GM19238 (cell line): ENCODE measurements around the gene WDR3.

Experiments used
- DNase-seq: peaks from one replicate; pipeline ENCODE4 v3.0.0; 2011; ENCODE audit warnings: low spot score; ENCODE audit not compliant: insufficient read length

WDR3 gene

GRCh38 chr1:117952386-117952785, 22.8 kb downstream of the WDR3 start:
- DNase-seq = no peak

GRCh38 chr1:117959364-117959763, 29.8 kb downstream of the WDR3 start:
- DNase-seq = no peak

DNA sequence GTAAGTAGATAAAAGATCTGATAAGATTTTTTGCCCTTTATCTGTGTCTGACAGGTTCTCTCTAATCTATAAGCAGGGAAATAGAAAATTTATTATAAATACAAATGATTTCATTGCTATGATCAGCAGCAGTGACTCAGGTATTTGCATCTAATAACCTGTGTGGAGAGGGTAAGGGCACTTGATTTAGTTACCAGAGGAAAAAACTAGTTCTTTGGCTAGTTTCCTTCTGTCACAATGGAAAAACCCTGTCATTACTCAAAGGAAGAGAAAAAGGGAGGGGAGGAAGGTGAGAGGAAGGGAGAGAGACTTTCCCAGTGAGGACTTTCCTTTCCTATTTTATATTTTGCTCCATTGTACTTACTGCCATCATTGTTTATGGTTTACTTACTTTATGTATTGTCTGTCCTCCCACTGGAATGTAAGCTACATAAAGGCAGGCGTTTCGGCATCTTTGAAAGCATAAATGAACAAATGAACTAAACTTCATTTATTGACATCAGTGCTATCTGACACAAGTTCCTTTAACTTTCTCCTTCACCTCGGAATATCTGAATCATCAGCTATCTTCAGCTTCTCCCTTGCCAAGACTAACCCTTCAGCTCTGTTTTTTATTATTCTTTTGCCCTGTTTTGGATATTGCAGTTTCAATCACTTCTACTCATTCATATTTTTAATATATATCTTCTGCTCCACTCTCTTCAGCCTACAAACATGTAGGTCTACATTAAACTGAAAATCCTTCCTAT, 34.9 kb downstream of the WDR3 start:
- DNase-seq = no peak

GRCh38 chr1:117967477-117967876, 37.9 kb downstream of the WDR3 start:
- DNase-seq = no peak

DNA sequence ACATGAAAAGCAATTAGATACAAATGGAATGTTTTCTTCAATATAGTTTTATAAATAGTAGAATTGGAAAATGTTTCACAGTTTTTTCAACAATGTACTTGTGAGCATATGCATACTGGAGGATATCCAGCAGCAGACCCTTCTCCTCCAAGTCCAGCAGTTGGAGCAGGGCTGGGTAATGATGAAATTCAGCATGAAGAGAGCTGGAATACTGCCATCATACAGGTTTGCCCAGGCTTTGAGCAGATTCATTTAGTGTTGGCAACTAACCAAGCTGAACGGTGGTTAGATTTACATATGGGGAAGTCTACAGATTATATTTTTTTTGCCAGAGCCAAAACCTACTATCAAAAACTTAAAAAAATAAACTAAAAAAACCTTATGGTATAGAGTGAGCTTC, 38.3 kb downstream of the WDR3 start:
- no peak for DNase-seq

GRCh38 chr1:117970252-117970651, 40.7 kb downstream of the WDR3 start:
- no peak for DNase-seq

DNA sequence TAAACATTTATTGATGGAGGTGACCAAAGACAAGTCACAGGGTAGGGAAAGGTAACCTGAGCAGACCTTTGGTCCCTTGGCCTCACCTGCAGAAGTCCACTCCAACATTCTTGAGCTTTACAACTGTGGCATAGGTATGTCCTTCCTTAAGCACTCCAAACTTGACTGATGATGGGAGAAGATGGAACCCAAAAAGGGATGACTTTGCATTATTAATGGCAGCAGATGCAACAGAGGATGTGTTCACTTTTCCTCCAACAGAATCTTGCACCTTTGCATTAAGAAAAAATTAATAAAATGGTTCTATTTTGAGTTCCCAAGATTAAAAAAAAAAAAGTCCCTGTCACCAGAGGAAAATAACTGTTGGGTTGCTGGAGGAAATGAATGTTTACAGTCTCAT, 42.2 kb downstream of the WDR3 start:
- DNase-seq = no peak

DNA sequence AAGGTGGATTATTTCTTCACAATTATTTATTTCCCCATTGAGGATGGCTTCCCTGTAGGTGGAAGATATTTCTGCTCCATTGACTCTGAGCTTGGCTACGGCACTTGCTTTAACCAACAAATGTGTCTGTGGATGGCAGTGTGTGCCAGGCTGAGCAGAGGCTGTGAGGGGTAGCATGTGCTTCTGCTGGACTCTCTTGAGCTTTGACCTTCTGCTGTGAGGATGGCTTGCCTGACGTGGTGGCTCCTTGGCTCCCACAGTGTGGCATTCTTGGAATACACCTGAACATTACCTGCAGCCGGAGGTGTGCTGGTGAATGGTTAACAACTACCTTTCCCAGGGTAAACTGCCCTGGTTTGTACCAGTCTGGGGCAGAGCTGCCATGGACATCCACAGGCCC, 46.8 kb downstream of the WDR3 start:
- no peak for DNase-seq

- no peak for DNase-seq
These were observed 52.1 kb downstream of the WDR3 start for GRCh38 chr1:117981455-117982192.

DNA sequence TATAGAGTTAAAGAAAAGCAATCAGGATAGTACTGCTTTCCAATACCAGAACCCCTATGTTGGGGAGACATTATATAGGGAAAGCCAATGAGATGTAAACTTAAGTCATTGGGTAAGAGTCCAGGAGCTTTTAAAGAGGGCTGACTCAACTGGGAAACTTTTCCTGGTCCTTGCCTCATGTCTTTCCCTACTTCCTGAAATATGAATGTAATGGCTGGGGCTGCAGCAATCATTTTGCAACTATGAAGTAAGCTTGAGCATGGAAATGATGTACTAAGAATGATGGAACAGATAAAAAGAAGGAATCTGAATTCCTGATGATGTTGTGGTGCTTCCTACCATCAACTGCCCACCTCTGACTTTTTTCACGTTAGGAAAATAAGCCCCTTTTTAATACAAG, 55.7 kb downstream of the WDR3 start:
- no peak for DNase-seq

- DNase-seq = no peak
These were observed 56.4 kb downstream of the WDR3 start for GRCh38 chr1:117985973-117986372.

- no peak for DNase-seq
These were observed 74.8 kb downstream of the WDR3 start for GRCh38 chr1:118004312-118004711.

GRCh38 chr1:118007391-118007790, 77.9 kb downstream of the WDR3 start:
- no peak for DNase-seq

DNA sequence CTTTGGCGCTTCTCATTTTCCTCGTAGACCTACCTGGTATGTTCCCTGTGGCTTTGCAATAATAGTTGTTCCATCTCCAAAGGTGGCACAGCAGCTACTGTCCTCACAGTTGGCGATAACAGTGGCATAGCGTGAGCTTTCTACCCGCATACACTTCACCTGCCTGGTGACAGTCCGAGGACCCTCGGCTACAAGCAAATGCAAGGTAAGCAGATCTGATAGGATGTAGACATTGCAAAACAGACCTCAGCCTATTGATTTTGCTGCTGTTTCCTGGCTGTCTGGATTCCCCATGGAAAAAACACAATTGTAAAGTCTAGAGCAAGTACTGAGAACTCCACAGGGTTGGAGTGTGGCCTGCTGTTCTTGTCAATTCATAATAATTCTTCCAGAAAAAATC, 78.5 kb downstream of the WDR3 start:
- no peak for DNase-seq

DNA sequence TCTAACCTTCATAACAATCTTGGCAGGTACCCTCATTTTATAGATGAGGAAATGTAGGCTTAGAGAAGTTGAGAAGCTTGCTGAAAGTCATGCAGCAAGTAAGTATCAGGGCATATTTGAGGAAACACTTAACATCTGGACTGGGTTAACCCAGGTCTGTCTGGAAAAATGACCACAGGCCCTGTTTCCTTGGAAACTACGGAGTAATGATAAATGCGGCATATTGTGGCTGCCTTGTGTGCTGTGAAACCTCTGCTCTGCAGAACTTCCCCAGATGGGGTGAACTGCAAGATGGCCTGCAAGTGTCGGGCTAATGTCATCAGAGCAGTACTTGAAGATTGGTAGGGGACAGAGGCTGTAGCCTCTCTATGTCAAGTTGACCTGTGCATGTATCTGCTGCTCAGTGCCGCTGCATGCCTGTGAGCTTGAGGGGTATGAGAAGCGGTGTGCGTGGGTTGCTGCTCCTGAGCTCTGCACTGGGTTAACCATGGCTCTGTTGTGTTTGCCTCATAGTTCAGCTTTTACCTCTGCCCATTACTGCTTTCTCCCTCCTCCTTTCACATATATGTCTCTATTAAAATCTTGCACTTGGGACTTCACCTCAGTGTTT, 83.1 kb downstream of the WDR3 start:
- DNase-seq = no peak

- DNase-seq = no peak
These were observed 83.8 kb downstream of the WDR3 start for GRCh38 chr1:118013336-118013735.

DNA sequence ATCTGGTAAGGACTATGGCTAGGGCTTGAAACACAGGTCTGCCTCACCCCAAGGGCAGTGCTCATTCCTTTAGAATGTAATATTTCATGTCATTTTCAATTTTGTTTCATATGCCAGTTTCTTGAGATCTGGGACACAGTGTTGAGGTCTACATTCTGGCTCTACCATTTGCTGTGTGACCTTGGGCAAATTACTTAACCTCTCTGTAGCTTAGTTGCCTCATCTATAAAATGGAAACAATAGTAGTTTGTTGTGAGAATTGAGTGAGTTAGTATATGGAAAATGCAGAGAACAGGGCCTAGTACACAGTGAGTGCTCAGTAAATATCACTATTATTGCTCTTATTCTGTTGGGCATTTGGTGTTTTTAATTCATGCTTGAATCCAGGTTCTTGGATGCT, 84.4 kb downstream of the WDR3 start:
- DNase-seq = no peak
